ENCODE data around the gene KCNMA1.
"Not testable (repeated sequence)": the region's sequence is repeated elsewhere in the genome, so short reads cannot be mapped to it uniquely, and the experiment has no call there.

The KCNMA1 gene

GRCh38 chr10:77602913-77603533 is 34.6 kb downstream of the KCNMA1 start:
- no peak for DNase-seq

DNA sequence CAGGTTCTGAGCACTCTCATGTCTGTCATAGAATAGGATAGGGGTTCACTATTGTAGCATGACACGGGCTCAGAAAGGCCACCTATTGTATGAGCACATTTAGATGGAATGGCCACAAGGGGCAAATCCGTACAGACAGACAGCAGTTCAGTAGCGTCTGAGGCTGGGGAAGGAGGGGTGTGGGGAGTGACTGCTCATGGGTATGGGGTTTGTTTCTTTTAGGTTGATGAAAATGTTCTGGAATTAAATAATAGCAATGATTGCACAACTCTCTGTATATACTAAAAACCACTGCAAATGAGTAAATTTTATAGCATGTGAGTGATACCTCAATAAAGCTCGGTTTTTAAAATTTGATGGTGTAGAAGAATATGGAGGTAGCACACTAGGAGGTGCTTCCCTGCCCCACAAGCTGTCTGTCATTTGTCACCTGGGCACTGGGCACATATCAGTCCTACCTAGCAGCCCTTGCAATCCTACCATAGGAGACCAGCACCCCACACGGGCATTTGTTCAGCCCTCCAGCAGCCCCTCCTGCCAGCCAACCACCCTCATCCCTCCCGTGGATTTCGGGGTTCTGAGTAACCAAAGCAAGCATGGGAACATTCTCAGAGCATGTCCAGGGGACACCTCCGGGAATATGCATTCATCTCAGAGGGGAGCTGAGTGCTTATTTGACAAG is 35.2 kb downstream of the KCNMA1 start:
- DNase-seq, result no peak

- DNase-seq, result no peak
Measured at GRCh38 chr10:77601488-77601887, 36.1 kb downstream of the KCNMA1 start.

- DNase-seq, result no peak
Measured at GRCh38 chr10:77600640-77601039, 37.0 kb downstream of the KCNMA1 start.

DNA sequence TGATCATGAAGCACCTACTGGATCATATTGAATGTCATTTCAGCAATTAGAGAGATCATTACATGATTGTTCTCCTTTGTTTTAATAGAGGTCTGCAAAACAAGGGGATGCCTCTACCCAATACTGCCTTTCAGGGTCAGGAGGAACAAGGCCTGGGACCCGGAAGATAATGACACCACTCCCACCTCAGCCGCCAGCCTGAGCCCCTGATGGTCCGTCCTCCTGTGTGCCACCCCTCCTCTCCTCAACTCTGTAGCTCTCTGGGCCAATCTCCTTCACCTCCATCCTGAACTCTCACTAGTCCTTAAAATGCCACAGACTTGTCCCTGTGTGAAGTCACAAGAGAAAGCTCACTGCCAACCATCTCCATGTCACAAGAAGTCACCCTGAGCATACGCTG is 38.0 kb downstream of the KCNMA1 start:
- no peak for DNase-seq

DNA sequence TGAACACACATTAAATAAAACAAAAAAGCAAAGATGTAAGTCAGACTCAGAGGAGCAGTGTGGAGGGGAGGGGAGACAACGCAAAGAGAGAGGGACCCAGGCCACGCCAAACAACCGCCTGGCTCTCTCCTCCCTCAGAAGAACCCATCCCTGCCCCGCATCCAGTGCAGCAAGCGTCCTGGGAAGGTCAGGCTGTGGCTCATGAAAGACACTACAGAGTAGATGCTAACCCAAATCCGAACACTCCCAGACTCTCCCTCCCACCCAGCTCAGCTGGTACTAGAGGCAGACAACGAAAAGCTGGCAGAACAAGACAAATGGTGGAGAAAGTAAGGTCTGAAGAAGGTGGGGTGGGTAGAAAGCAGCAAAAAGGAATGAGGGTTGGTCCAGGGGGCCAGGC is 39.0 kb downstream of the KCNMA1 start:
- no peak for DNase-seq

GRCh38 chr10:77597560-77597959 is 40.0 kb downstream of the KCNMA1 start:
- no peak for DNase-seq

GRCh38 chr10:77594471-77594783 is 43.2 kb downstream of the KCNMA1 start:
- DNase-seq, result no peak

DNA sequence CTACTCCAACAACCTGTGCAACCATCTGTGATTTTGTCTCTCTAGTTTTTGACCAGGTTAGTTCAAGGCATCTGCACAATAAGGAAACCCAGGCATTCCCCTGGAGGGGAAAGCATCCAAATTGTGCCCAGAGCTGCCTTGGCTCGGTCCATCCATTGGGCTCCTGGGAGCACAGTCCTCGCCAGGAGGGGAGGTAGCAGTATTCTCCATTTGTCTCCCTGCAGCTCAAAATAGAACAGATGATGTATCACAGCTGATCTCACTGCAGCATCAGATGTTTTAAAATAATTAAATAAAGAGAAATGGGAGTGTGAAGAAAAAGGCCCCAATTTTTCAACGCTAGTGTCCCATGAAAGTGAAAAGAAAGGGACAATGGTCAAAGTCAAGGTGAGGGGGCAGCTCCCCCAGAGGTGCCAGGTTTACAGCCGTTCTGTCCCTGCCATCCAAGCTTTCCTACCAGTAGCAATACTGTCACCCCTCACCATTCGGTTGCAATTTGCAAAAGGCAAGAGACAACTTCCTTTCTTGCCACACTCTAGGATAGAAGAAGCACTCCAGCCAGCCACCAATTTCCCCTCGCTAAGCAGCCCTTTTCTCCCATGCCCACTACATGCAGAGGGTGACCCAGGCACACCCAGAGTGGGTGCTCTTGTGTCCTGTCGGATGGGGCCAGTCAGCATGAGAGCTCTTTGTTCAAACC is 43.7 kb downstream of the KCNMA1 start:
- DNase-seq, result no peak

- DNase-seq, result no peak
Measured at GRCh38 chr10:77592946-77593636, 44.5 kb downstream of the KCNMA1 start.

DNA sequence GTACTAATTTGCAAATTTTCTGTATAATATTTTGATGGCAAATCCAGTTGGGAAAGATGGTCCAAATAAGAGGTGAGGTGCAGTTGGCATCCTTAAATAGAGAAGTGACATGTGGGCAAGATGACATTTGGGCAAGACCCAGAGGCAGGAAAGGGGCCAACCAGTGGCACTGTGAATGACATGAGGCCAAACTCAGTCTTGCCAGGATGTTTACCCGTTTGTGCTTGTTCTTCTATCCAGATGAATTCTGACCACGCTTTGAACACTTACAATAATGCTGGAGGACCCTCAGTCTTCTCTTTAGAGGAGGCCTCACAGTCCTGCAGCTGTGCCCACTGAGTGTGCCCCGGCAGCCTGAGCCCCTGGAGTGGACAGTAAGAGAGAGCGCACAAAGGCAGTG is 45.1 kb downstream of the KCNMA1 start:
- no peak for DNase-seq

GRCh38 chr10:77591238-77591880 is 46.2 kb downstream of the KCNMA1 start:
- DNase-seq, result no peak

DNA sequence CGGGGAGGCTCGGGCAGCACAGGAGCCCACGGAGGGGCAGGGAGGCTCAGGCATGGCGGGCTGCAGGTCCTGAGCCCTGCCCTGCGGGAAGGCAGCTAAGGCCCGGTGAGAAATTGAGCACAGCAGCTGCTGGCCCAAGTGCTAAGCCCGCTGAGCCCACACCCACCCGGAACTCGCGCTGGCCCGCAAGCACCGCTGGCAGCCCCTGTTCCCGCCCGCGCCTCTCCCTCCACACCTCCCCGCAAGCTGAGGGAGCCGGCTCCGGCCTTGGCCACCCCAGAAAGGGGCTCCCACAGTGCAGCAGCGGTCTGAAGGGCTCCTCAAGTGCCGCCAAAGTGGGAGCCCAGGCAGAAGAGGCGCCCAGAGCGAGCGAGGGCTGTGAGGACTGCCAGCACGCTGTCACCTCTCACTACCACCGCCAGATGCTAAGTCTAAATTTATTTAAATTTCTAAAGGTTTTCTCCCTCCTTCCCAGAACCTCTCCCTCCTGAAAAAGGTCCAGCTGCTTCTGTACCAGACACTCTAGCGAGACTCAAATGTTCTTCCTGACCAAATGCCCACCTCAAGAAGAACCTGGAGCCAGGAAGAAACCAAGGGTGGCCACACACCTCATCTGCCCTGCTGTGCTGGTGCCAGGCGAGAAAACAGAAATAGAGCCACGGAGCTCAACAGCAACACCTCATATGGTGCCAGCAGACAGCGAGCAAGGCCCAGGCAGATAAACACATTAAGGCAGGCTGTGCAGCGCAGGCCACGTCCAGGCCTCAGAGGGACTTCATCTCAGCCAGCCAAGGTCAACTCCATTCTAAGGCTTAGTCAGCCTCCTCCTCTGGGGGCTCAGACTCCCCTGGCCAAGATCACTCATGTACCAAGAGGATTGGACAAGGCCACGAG is 47.0 kb downstream of the KCNMA1 start:
- DNase-seq, result no peak

GRCh38 chr10:77589703-77590102 is 47.9 kb downstream of the KCNMA1 start:
- DNase-seq, result not testable (repeated sequence)

GRCh38 chr10:77588886-77589285 is 48.7 kb downstream of the KCNMA1 start:
- no peak for DNase-seq

GRCh38 chr10:77587416-77587790 is 50.2 kb downstream of the KCNMA1 start:
- no peak for DNase-seq

- no peak for DNase-seq
Measured at GRCh38 chr10:77586719-77587415, 50.7 kb downstream of the KCNMA1 start.

DNA sequence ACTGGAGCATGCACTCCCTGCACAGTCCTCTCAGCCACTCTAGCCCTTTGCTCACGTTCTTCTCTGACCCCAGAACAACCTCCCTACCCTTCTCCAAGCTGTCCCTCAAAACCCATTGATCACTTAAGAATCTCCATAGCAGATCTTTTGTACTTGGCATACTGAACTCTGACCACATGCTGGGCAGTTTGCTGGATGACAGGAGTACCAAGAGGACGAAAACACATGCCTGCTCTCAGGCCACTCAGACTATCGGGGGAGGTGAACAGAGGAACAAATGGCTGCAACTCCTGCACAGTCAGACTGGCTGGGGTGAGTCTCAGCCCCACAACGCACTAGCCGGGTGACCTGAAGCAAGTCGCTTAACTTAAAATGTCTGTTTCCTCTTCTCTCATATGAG is 52.7 kb downstream of the KCNMA1 start:
- DNase-seq, result no peak

- DNase-seq, result no peak
Measured at GRCh38 chr10:77583527-77583926, 54.1 kb downstream of the KCNMA1 start.

- DNase-seq, result no peak
Measured at GRCh38 chr10:77582710-77583115, 54.9 kb downstream of the KCNMA1 start.

DNA sequence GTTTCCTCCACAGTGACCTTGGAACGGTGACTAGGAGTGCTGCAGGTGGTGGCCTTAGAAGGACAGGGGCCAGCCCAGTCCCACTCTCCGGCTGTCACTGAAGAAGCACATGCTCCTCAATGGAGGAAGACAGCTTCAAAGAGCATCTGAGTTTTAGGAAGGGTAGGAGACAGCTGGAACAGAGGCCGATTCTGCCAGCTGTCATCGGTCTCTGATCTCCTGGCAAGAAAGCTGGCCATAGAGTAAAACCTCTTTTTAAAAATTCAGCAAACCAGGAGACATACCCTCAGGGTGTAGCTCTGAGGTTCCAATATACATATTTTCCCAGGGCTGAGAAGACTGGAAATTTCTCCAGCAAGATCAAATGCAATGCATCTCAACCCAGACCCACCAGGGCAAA is 55.9 kb downstream of the KCNMA1 start:
- no peak for DNase-seq

GRCh38 chr10:77580482-77580881 is 57.1 kb downstream of the KCNMA1 start:
- DNase-seq, result no peak

Measured in stimulated activated CD8-positive, alpha-beta memory T cell treated with anti-CD3 and anti-CD28 coated beads, Interleukin-4, amount 100 ng/mL, for 48 hours (primary cell).